Fibroblast of lung (primary cell): ENCODE measurements around the gene RPL4. TPM values are rescaled to one million over a fixed set of nuclear protein-coding genes. Genes with fewer than 3 reads are reported as not detected.

Experiments
- DNase-seq, 2 donors: peaks; one replicate each; pipeline versions ENCODE4 v3.0.0 to v3.0.0-alpha.2; 2010; ENCODE audit warnings: low read depth in 2 of 2
- H2AFZ ChIP-seq: 2 replicates; pipeline ENCODE4 v1.5.1; 2012; ENCODE audit warnings: low read length, control low read depth, inconsistent platforms
- H3K27ac ChIP-seq: 2 replicates; pipeline ENCODE4 v1.5.1; 2011; ENCODE audit warnings: low read length, control low read depth; ENCODE audit not compliant: insufficient read depth
- H3K27me3 ChIP-seq: 2 replicates; pipeline ENCODE4 v1.5.1; 2011; ENCODE audit warnings: mild to moderate bottlenecking, low read length; ENCODE audit not compliant: control insufficient read depth, insufficient read depth
- H3K36me3 ChIP-seq: 2 replicates; pipeline ENCODE4 v1.5.1; 2011; ENCODE audit warnings: low read length; ENCODE audit not compliant: control insufficient read depth, insufficient read depth
- H3K4me1 ChIP-seq: 2 replicates; pipeline ENCODE4 v1.5.1; 2011; ENCODE audit warnings: low read length; ENCODE audit not compliant: control insufficient read depth, insufficient read depth; ENCODE audit errors: extremely low read depth
- H3K4me2 ChIP-seq: 2 replicates; pipeline ENCODE4 v1.5.1; 2011; ENCODE audit warnings: low read length, control low read depth; ENCODE audit not compliant: insufficient read depth; ENCODE audit errors: extremely low read depth
- H3K4me3 ChIP-seq, 4 experiments: fragments of 200-600 bp in 1 of 4; sonication (generic) in 1 of 4; replicated peaks in 1 of 4; 2 replicates each; pipeline ENCODE4 v1.5.1; 2011 to 2016; ENCODE audit warnings: low read length in 4 of 4, low read depth in 3 of 4, mild to moderate bottlenecking in 3 of 4, control low read depth in 2 of 4, inconsistent platforms in 1 of 4, mixed read lengths in 1 of 4; ENCODE audit not compliant: insufficient read depth in 1 of 4; ENCODE audit errors: control extremely low read depth in 1 of 4
- H3K79me2 ChIP-seq: 2 replicates; pipeline ENCODE4 v1.5.1; 2012; ENCODE audit warnings: mild to moderate bottlenecking, low read length, inconsistent platforms; ENCODE audit not compliant: control insufficient read depth, insufficient read depth
- H3K9ac ChIP-seq: 2 replicates; pipeline ENCODE4 v1.5.1; 2011; ENCODE audit warnings: mild to moderate bottlenecking, low read length, control low read depth; ENCODE audit not compliant: insufficient read depth
- H3K9me3 ChIP-seq: 2 replicates; pipeline ENCODE4 v1.5.1; 2012; ENCODE audit warnings: low read depth, low read length; ENCODE audit not compliant: control insufficient read depth, insufficient read depth
- H4K20me1 ChIP-seq: 2 replicates; pipeline ENCODE4 v1.5.1; 2011; ENCODE audit warnings: low read length; ENCODE audit not compliant: control insufficient read depth, insufficient read depth; ENCODE audit errors: extremely low read depth
- CTCF ChIP-seq, 2 donors: IDR thresholded peaks in 1 of 2; conservative IDR thresholded peaks in 1 of 2; 1 replicate in 1 of 2; 2 replicates in 1 of 2; pipeline ENCODE4 v1.5.1; 2011 to 2012; ENCODE audit warnings: low read length in 2 of 2, control low read depth in 1 of 2, inconsistent platforms in 1 of 2, low read depth in 1 of 2, mild to moderate bottlenecking in 1 of 2
- EZH2 ChIP-seq: IDR thresholded peaks from 2 replicates; pipeline ENCODE4 v1.5.1; 2012; ENCODE audit warnings: low read length, control low read depth, mild to moderate bottlenecking; ENCODE audit errors: missing control alignments
- polyA plus RNA-seq, 2 donors: library from polyadenylated mRNA; depleted of rRNA in 1 of 2; stranded (reverse) in 1 of 2; unstranded in 1 of 2; fragments of >200 nt; gene quantifications; 2 replicates each; pipeline ENCODE4 v1.2.1, GENCODE V29; 2011 to 2012; ENCODE audit warnings: missing spikeins in 1 of 2
- total RNA-seq: library from RNA; depleted of rRNA; stranded (reverse); fragments of >200 nt; gene quantifications from 2 replicates; pipeline ENCODE4 v1.2.1, GENCODE V29; 2014

Gene RPL4
- total and polyA plus RNA-seq, 2 donors (not counting 1 experiment from before 2014, with no cell fraction given), result 1,689 to 3,456 TPM

DNA sequence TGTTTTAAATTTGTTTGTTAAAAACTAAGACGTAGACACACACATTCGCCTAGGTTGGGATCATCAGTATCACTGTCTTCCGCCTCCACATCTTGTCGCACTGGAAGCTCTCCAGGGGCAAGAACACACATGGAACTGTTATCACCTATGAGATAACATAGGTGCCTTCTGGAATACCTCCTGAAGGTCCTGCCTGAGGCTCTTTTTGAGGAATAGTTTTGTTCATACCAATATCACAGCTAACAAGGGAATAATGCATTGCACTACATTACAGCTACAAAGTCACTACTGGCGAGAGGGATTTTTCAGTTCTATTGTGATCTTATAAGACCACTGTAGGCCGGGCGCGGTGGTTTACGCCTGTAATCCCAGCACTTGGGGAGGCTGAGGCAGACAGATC is 30.4 kb upstream of the RPL4 start:
- Histone ChIP-seq H3K9me3 (no peaks in the 10 kb centered on the region), H3K79me2 (no peaks in the 10 kb centered on the region), H4K20me1 (no peaks in the 10 kb centered on the region), H3K27me3 (no peaks in the 10 kb centered on the region), H3K9ac (no peak overlapping the region), H3K27ac (no peak overlapping the region), H3K36me3 (peaks cover 4% of the 10 kb centered on the region), H2AFZ (no peak overlapping the region), H3K4me1 (no peaks in the 10 kb centered on the region), H3K4me3 (no peak overlapping the region), H3K4me2 (no peak overlapping the region)
- no peak for DNase-seq
- TF ChIP-seq EZH2 (no peak), CTCF (conservative IDR thresholded peaks at IDR 0.05 in 1 of 2, IDR thresholded peaks at IDR 0.05 in 1 of 2; ENCODE audit: low read depth in 1 of 2, low read length in 2 of 2) (no peak)

DNA sequence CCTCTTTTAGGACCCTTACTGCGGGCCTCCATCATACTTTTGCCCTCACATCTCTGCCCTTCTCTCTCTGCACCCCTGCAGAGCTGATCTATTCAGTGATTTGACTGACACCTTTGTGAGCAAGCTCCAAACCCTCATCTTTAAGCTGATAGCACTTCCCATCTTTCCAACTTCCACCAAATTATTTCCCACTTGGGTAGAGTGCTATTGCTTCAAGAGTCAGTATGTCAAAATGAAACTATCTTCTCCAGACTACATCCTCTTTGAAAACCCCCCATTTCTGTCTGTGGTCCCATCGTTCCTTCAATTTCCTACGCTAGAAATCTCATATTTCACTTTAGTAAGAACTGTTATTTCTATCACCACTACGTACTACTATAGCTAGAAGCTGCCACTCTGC is 20.2 kb upstream of the RPL4 start:
- Histone ChIP-seq H3K36me3 (peaks cover 2% of the 10 kb centered on the region), H3K27ac (no peak overlapping the region), H2AFZ (no peak overlapping the region), H3K9ac (no peak overlapping the region), H3K4me2 (no peak overlapping the region), H3K79me2 (no peaks in the 10 kb centered on the region), H3K9me3 (no peaks in the 10 kb centered on the region), H3K4me3 (no peak overlapping the region), H3K27me3 (no peaks in the 10 kb centered on the region), H3K4me1 (no peaks in the 10 kb centered on the region), H4K20me1 (no peaks in the 10 kb centered on the region)
- TF ChIP-seq CTCF (conservative IDR thresholded peaks at IDR 0.05 in 1 of 2, IDR thresholded peaks at IDR 0.05 in 1 of 2; ENCODE audit: low read depth in 1 of 2, low read length in 2 of 2), result no peak
- TF ChIP-seq EZH2, result no peak
- no peak for DNase-seq

- DNase-seq, result no peak
- no peaks in the 10 kb centered on the region for H4K20me1 ChIP-seq
- no peaks in the 10 kb centered on the region for H3K4me1 ChIP-seq
- no peak overlapping the region for H3K4me2 ChIP-seq
- no peak overlapping the region for H3K27ac ChIP-seq
- H3K27me3 ChIP-seq, result no peaks in the 10 kb centered on the region
- no peak overlapping the region for H3K4me3 ChIP-seq
- no peak overlapping the region for H2AFZ ChIP-seq
- no peak overlapping the region for H3K9ac ChIP-seq
- no peaks in the 10 kb centered on the region for H3K79me2 ChIP-seq
- H3K9me3 ChIP-seq, result no peaks in the 10 kb centered on the region
- no peak for TF ChIP-seq EZH2
- TF ChIP-seq CTCF (conservative IDR thresholded peaks at IDR 0.05 in 1 of 2, IDR thresholded peaks at IDR 0.05 in 1 of 2; ENCODE audit: low read depth in 1 of 2, low read length in 2 of 2), result no peak
- H3K36me3 ChIP-seq, result no peaks in the 10 kb centered on the region
These were observed 19.3 kb upstream of the RPL4 start for GRCh38 chr15:66523926-66524325.
